H9 (cell line): ENCODE data around the gene TNPO1. TPM values are rescaled to one million over a fixed set of nuclear protein-coding genes. Genes with fewer than 3 reads are reported as not detected.

Source experiments
- DNase-seq: peaks from one replicate; pipeline ENCODE4 v3.0.0-alpha.2; 2017
- H2AFZ ChIP-seq: one replicate; pipeline ENCODE4 v1.6.1; 2013; ENCODE audit warnings: mild to moderate bottlenecking, low read length, control low read depth, moderate library complexity
- H2AK5ac ChIP-seq: 2 replicates; pipeline ENCODE4 v1.6.1; 2013; ENCODE audit warnings: low read length, control low read depth, mixed read lengths; ENCODE audit not compliant: insufficient read length
- H2BK120ac ChIP-seq: one replicate; pipeline ENCODE4 v1.6.1; 2013; ENCODE audit warnings: low read depth, mild to moderate bottlenecking, low read length, control low read depth, inconsistent platforms; ENCODE audit not compliant: poor library complexity, severe bottlenecking
- H2BK12ac ChIP-seq: 2 replicates; pipeline ENCODE4 v1.6.1; 2013; ENCODE audit warnings: low read length, control low read depth, mixed read lengths, low read depth; ENCODE audit not compliant: insufficient read length
- H2BK15ac ChIP-seq: 2 replicates; pipeline ENCODE4 v1.6.1; 2013; ENCODE audit warnings: low read depth, low read length, control low read depth
- H2BK20ac ChIP-seq: one replicate; pipeline ENCODE4 v1.6.1; 2013; ENCODE audit warnings: low read depth, mild to moderate bottlenecking, low read length, control low read depth, inconsistent platforms; ENCODE audit not compliant: poor library complexity, severe bottlenecking
- H2BK5ac ChIP-seq: 2 replicates; pipeline ENCODE4 v1.6.1; 2013; ENCODE audit warnings: low read length, control low read depth, mixed read lengths; ENCODE audit not compliant: insufficient read length
- H3K14ac ChIP-seq: 2 replicates; pipeline ENCODE4 v1.6.1; 2013; ENCODE audit warnings: low read length, control low read depth; ENCODE audit not compliant: insufficient read depth
- H3K18ac ChIP-seq: 2 replicates; pipeline ENCODE4 v1.6.1; 2013; ENCODE audit warnings: low read depth, mild to moderate bottlenecking, mixed read lengths, low read length, control low read depth; ENCODE audit not compliant: insufficient read length
- H3K23ac ChIP-seq: 2 replicates; pipeline ENCODE4 v1.6.1; 2013; ENCODE audit warnings: low read length, control low read depth, mixed read lengths, low read depth; ENCODE audit not compliant: insufficient read length
- H3K23me2 ChIP-seq: 2 replicates; pipeline ENCODE4 v1.6.1; 2013; ENCODE audit warnings: low read depth, mild to moderate bottlenecking, mixed read lengths, low read length, control low read depth; ENCODE audit not compliant: insufficient read length, poor library complexity, severe bottlenecking
- H3K27ac ChIP-seq: 2 replicates; pipeline ENCODE4 v1.5.1; 2013; ENCODE audit warnings: low read length, control low read depth, mixed read lengths, low read depth; ENCODE audit not compliant: insufficient read length
- H3K27me3 ChIP-seq: 2 replicates; pipeline ENCODE4 v1.6.1; 2013; ENCODE audit warnings: low read length, control low read depth, inconsistent platforms; ENCODE audit not compliant: insufficient read depth
- H3K4ac ChIP-seq: 2 replicates; pipeline ENCODE4 v1.6.1; 2013; ENCODE audit warnings: low read depth, mild to moderate bottlenecking, control low read depth, inconsistent platforms, low read length, moderate library complexity
- H3K4me1 ChIP-seq: 2 replicates; pipeline ENCODE4 v1.6.1; 2013; ENCODE audit warnings: low read length, control low read depth, inconsistent platforms; ENCODE audit not compliant: insufficient read depth
- H3K4me2 ChIP-seq: 2 replicates; pipeline ENCODE4 v1.6.1; 2013; ENCODE audit warnings: low read length, control low read depth, mixed read lengths; ENCODE audit not compliant: insufficient read length, insufficient read depth
- H3K56ac ChIP-seq: 2 replicates; pipeline ENCODE4 v1.6.1; 2013; ENCODE audit warnings: low read depth, mild to moderate bottlenecking, mixed read lengths, low read length, control low read depth; ENCODE audit not compliant: insufficient read length
- H3K79me1 ChIP-seq: 2 replicates; pipeline ENCODE4 v1.6.1; 2013; ENCODE audit warnings: low read depth, mild to moderate bottlenecking, moderate library complexity, low read length, control low read depth, inconsistent platforms; ENCODE audit not compliant: insufficient read depth, poor library complexity, severe bottlenecking
- H3K79me2 ChIP-seq: 2 replicates; pipeline ENCODE4 v1.6.1; 2013; ENCODE audit warnings: low read length, control low read depth, inconsistent platforms; ENCODE audit not compliant: insufficient read depth
- H3K9ac ChIP-seq: 2 replicates; pipeline ENCODE4 v1.6.1; 2013; ENCODE audit warnings: low read length, control low read depth, mixed read lengths; ENCODE audit not compliant: insufficient read length; ENCODE audit errors: extremely low read depth
- H3K9me3 ChIP-seq: one replicate; pipeline ENCODE4 v1.6.1; 2013; ENCODE audit warnings: low read depth, low read length, inconsistent platforms; ENCODE audit not compliant: control insufficient read depth
- H3T11ph ChIP-seq: one replicate; pipeline ENCODE4 v1.6.1; 2013; ENCODE audit warnings: mild to moderate bottlenecking, low read length, control low read depth, inconsistent platforms
- H4K20me1 ChIP-seq: one replicate; pipeline ENCODE4 v1.6.1; 2013; ENCODE audit not compliant: control insufficient read depth, insufficient read length, insufficient read depth
- H4K5ac ChIP-seq: 2 replicates; pipeline ENCODE4 v1.6.1; 2013; ENCODE audit warnings: low read depth, mild to moderate bottlenecking, mixed read lengths, low read length, control low read depth; ENCODE audit not compliant: insufficient read length
- H4K8ac ChIP-seq: replicated peaks from 2 replicates; pipeline ENCODE4 v1.6.1; 2013; ENCODE audit warnings: low read length, control low read depth, mixed read lengths, low read depth; ENCODE audit not compliant: insufficient read length
- H4K91ac ChIP-seq: 2 replicates; pipeline ENCODE4 v1.6.1; 2013; ENCODE audit warnings: low read depth, mild to moderate bottlenecking, moderate library complexity, mixed read lengths, low read length, control low read depth; ENCODE audit not compliant: insufficient read length
- H3K27ac Mint-ChIP-seq, 3 experiments: 2 replicates in 2 of 3; 3 replicates in 1 of 3; pipeline ENCODE4 v1.8.0; 2020 to 2021; ENCODE audit warnings: mixed read lengths in 3 of 3, mild to moderate bottlenecking in 1 of 3, moderate library complexity in 1 of 3
- H3K27me3 Mint-ChIP-seq: 2 replicates; pipeline ENCODE4 v1.8.0; 2021; ENCODE audit warnings: low read depth, mild to moderate bottlenecking, moderate library complexity, mixed read lengths
- H3K36me3 Mint-ChIP-seq, 3 experiments: 2 replicates in 2 of 3; 3 replicates in 1 of 3; pipeline ENCODE4 v1.8.0; 2020 to 2021; ENCODE audit warnings: low read depth in 3 of 3, mixed read lengths in 3 of 3; ENCODE audit not compliant: insufficient read depth in 1 of 3
- H3K4me1 Mint-ChIP-seq, 2 experiments: 2 replicates each; pipeline ENCODE4 v1.8.0; 2020; ENCODE audit warnings: mixed read lengths in 2 of 2
- H3K4me3 Mint-ChIP-seq, 2 experiments: 2 replicates in 1 of 2; 3 replicates in 1 of 2; pipeline ENCODE4 v1.8.0; 2020 to 2021; ENCODE audit warnings: mild to moderate bottlenecking in 2 of 2, mixed read lengths in 2 of 2, moderate library complexity in 1 of 2
- H3K9me3 Mint-ChIP-seq, 2 experiments: 2 replicates in 1 of 2; 3 replicates in 1 of 2; pipeline ENCODE4 v1.8.0; 2020; ENCODE audit warnings: mild to moderate bottlenecking in 2 of 2, mixed read lengths in 2 of 2, moderate library complexity in 1 of 2
- CTCF ChIP-seq: fragments of 200-600 bp; sonication (generic); conservative IDR thresholded peaks from 3 replicates; pipeline ENCODE4 v1.8.0; 2021; ENCODE audit warnings: antibody characterized with exemption, mild to moderate bottlenecking
- WGBS: extraction: QIAGEN DNeasy Blood & Tissue Kit; methylation state at CpG from one replicate; pipeline ENCODE4 v1.1.7; 2013; ENCODE audit warnings: missing lambda C conversion rate, low lambda C conversion rate, mixed read lengths; ENCODE audit not compliant: insufficient read length; ENCODE audit errors: extremely low coverage; 5-methylcytosine and 5-hydroxymethylcytosine counted together
- total RNA-seq: library from RNA; stranded (reverse); gene quantifications from 2 replicates; pipeline ENCODE4 v1.2.1, GENCODE V29; 2021

TNPO1 gene
- total RNA-seq, 1 experiment from 2014 or later: 164 TPM

GRCh38 chr5:72788866-72789505 lies 27.5 kb upstream of the TNPO1 start:
- Histone ChIP-seq H3K9me3 (no peaks in the 10 kb centered on the region), H2BK120ac (no peak overlapping the region), H3K4me1 (no peaks in the 10 kb centered on the region; the same call in 1 of the 2 replicates), H3K23ac (no peak overlapping the region), H2AK5ac (no peak overlapping the region), H2BK15ac (no peak overlapping the region), H3K56ac (no peak overlapping the region), H3K23me2 (no peaks in the 10 kb centered on the region), H3K14ac (no peak overlapping the region), H3K4ac (no peak overlapping the region), H3K9ac (no peak overlapping the region), H3K27me3 (no peaks in the 10 kb centered on the region), H4K20me1 (no peaks in the 10 kb centered on the region), H4K91ac (no peak overlapping the region), H2BK5ac (no peak overlapping the region), H4K8ac (no peak overlapping the region), H4K5ac (no peak overlapping the region), H2BK12ac (no peak overlapping the region), H3K79me2 (no peaks in the 10 kb centered on the region; the same call in 1 of the 2 replicates), H3K4me2 (no peak overlapping the region), H3K27ac (no peak overlapping the region), H2BK20ac (no peak overlapping the region), H3K18ac (no peak overlapping the region), H3K79me1 (no peaks in the 10 kb centered on the region), H3T11ph (no peak overlapping the region), H2AFZ (no peak overlapping the region)
- Mint-ChIP-seq H3K9me3 (no peaks in the 10 kb centered on the region), H3K36me3 (no peaks in the 10 kb centered on the region), H3K4me3 (no peak overlapping the region), H3K27ac (no peak overlapping the region), H3K4me1 (peaks cover 14% of the 10 kb centered on the region in 2 experiments), H3K27me3 (no peaks in the 10 kb centered on the region)
- DNase-seq: no peak
- TF ChIP-seq CTCF: no peak
- no CpG with 5 or more reads among the region's 3 CpGs for WGBS
